HL-60 (cell line): ENCODE measurements around the gene AFAP1L2.

Experiments
- GABPA ChIP-seq: IDR thresholded peaks from 2 replicates; pipeline ENCODE4 v1.6.1; 2012; ENCODE audit warnings: low read depth
- POLR2AphosphoS5 ChIP-seq: IDR thresholded peaks from 2 replicates; pipeline ENCODE4 v1.6.1; 2012; ENCODE audit warnings: low read depth
- TF ChIP-seq, protein P1 (sequence below): IDR thresholded peaks from one replicate; pipeline ENCODE4 v1.5.1; 2011; ENCODE audit warnings: low read length, control low read depth, inconsistent platforms; ENCODE audit not compliant: insufficient read depth
- TF ChIP-seq, protein P2 (sequence below): IDR thresholded peaks from 2 replicates; pipeline ENCODE4 v1.6.1; 2012; ENCODE audit warnings: low read depth; ENCODE audit not compliant: insufficient replicate concordance

DNA sequence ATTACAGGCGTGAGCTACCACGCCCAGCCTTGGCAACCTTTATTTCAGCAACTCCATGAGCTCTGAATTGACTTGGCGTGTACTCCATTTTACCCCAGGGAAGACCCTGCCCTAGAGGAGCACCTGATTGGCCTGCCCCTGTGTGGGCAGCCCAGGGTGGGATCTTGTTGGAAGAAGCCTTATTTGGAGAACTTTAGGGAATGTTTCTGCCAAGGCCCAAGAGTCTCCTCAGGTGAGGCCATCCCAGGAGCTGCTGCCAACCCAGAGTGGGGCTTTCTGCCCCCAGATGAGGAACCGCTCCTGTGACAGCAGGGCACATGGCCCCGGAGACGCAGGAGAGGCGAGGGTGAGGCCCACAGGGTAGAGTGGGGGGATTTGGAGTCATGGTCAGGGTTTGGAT lies 123.3 kb downstream of the AFAP1L2 start:
- TF ChIP-seq, protein P1, sequence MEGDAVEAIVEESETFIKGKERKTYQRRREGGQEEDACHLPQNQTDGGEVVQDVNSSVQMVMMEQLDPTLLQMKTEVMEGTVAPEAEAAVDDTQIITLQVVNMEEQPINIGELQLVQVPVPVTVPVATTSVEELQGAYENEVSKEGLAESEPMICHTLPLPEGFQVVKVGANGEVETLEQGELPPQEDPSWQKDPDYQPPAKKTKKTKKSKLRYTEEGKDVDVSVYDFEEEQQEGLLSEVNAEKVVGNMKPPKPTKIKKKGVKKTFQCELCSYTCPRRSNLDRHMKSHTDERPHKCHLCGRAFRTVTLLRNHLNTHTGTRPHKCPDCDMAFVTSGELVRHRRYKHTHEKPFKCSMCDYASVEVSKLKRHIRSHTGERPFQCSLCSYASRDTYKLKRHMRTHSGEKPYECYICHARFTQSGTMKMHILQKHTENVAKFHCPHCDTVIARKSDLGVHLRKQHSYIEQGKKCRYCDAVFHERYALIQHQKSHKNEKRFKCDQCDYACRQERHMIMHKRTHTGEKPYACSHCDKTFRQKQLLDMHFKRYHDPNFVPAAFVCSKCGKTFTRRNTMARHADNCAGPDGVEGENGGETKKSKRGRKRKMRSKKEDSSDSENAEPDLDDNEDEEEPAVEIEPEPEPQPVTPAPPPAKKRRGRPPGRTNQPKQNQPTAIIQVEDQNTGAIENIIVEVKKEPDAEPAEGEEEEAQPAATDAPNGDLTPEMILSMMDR: no peak
- TF ChIP-seq POLR2AphosphoS5 (no peak), GABPA (no peak)
- TF ChIP-seq, protein P2, sequence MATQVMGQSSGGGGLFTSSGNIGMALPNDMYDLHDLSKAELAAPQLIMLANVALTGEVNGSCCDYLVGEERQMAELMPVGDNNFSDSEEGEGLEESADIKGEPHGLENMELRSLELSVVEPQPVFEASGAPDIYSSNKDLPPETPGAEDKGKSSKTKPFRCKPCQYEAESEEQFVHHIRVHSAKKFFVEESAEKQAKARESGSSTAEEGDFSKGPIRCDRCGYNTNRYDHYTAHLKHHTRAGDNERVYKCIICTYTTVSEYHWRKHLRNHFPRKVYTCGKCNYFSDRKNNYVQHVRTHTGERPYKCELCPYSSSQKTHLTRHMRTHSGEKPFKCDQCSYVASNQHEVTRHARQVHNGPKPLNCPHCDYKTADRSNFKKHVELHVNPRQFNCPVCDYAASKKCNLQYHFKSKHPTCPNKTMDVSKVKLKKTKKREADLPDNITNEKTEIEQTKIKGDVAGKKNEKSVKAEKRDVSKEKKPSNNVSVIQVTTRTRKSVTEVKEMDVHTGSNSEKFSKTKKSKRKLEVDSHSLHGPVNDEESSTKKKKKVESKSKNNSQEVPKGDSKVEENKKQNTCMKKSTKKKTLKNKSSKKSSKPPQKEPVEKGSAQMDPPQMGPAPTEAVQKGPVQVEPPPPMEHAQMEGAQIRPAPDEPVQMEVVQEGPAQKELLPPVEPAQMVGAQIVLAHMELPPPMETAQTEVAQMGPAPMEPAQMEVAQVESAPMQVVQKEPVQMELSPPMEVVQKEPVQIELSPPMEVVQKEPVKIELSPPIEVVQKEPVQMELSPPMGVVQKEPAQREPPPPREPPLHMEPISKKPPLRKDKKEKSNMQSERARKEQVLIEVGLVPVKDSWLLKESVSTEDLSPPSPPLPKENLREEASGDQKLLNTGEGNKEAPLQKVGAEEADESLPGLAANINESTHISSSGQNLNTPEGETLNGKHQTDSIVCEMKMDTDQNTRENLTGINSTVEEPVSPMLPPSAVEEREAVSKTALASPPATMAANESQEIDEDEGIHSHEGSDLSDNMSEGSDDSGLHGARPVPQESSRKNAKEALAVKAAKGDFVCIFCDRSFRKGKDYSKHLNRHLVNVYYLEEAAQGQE: no peak
